Spleen (tissue), 7 donors: Measurements from ENCODE around the gene XPNPEP2.

Source experiments
- POLR2A ChIP-seq, 3 donors: fragments of 450-650 bp; IDR thresholded peaks; one replicate each; pipeline ENCODE4 v1.5.1; 2017; ENCODE audit warnings: antibody characterized with exemption in 3 of 3, mild to moderate bottlenecking in 1 of 3
- POLR2AphosphoS5 ChIP-seq, 3 donors: sonication (generic); formaldehyde crosslinking; IDR thresholded peaks; one replicate each; pipeline ENCODE4 v1.5.1; 2017; ENCODE audit warnings: antibody characterized with exemption in 3 of 3
- TF ChIP-seq, protein P1 (sequence below), 11 experiments: fragments of 200-600 bp in 7 of 11; fragments of 450-650 bp in 4 of 11; sonication (generic) in 4 of 11; IDR thresholded peaks in 8 of 11; conservative IDR thresholded peaks in 3 of 11; 1 replicate in 7 of 11; 2 replicates in 4 of 11; pipeline versions ENCODE4 v1.4.0 to v1.8.0; 2016 to 2021; ENCODE audit warnings: antibody characterized with exemption in 11 of 11, inconsistent platforms in 4 of 11, mild to moderate bottlenecking in 1 of 11
- donor health status: DM: no; HTN: no; CAD: no; lungs with moderate emphysema.
- donor health status: DM: no; HTN: no; CAD: no.
- donor health status: DM: no; HTN: no; CAD: no.

DNA sequence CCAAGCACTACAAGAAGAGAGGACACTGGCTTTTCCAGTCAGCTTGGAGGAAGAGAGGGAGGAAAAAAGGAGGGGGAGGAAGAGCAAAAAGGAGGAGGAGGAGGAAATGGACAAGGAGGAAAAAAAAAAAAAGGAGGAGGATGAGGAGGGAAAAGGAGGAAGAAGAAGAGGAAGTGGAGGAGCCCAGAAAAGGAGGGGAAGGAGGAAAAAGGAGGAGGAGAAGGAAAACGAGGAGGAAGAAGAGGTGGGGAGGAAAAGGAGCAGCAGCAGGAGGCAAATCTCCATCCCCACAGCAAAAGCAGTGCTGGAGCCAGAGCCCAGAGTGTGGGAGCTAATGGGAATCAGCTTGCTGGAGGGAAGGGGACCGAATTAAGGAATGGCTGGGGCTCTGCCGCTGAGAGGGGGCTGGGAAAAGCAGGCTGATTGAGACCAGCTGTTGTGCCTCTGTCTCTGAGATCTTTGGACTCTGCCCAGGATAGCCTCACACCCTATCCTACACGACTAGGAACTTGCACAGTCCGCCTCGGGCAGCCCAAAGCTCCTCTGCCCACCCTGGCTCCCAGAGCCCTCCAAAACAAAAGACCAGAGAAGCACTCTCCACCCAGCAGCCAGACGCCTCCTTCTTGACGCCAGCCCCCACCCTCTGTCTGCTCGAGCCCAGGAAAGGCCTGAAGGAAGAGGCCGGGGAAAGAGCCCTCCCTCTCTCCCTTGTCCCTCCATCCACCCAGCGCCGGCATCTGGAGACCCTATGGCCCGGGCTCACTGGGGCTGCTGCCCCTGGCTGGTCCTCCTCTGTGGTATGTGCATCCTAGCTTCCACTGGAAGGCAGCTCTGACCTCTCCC, at the start of gene XPNPEP2:
- TF ChIP-seq, protein P1, sequence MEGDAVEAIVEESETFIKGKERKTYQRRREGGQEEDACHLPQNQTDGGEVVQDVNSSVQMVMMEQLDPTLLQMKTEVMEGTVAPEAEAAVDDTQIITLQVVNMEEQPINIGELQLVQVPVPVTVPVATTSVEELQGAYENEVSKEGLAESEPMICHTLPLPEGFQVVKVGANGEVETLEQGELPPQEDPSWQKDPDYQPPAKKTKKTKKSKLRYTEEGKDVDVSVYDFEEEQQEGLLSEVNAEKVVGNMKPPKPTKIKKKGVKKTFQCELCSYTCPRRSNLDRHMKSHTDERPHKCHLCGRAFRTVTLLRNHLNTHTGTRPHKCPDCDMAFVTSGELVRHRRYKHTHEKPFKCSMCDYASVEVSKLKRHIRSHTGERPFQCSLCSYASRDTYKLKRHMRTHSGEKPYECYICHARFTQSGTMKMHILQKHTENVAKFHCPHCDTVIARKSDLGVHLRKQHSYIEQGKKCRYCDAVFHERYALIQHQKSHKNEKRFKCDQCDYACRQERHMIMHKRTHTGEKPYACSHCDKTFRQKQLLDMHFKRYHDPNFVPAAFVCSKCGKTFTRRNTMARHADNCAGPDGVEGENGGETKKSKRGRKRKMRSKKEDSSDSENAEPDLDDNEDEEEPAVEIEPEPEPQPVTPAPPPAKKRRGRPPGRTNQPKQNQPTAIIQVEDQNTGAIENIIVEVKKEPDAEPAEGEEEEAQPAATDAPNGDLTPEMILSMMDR (IDR thresholded peaks at IDR 0.05 in 8 of 11, conservative IDR thresholded peaks at IDR 0.05 in 3 of 11): no peak
- TF ChIP-seq POLR2A (IDR thresholded peaks at IDR 0.05) (no peak), POLR2AphosphoS5 (IDR thresholded peaks at IDR 0.05) (no peak)
